HepG2 (cell line): ENCODE measurements around the gene TMEM61. TPM values are rescaled to one million over a fixed set of nuclear protein-coding genes. Genes with fewer than 3 reads are reported as not detected.

ENCODE experiments used
- ATAC-seq: fragments of 200-7000 bp; cut with Tn5 transposase; 3 replicates; pipeline ENCODE4 v1.9.1; 2020; ENCODE audit warnings: mild to moderate bottlenecking, moderate library complexity
- BruUV-seq: library from RNA; stranded (reverse); fragments of 400-500 nt; replicated peaks from 2 replicates; lab custom pipeline; 2021; lab: Mats Ljungman, UMichigan
- CTCF ChIA-PET: fragments of 300-600 bp; formaldehyde crosslinking; extraction: SDS; loops from one replicate; lab custom pipeline; 2021; ENCODE audit warnings: low total read pairs, inconsistent platforms, low intra/inter-chr PET ratio; lab: Yijun Ruan, JAX
- POLR2A ChIA-PET: fragments of 350-600 bp; sonication (Branson Sonifier 250); formaldehyde crosslinking; loops from one replicate; lab custom pipeline; 2020; ENCODE audit warnings: antibody characterized with exemption, inconsistent platforms; lab: Yijun Ruan, JAX
- DNase-seq: peaks from one replicate; pipeline ENCODE4 v3.0.0-alpha.2; 2015; ENCODE audit warnings: low spot score
- FAIRE-seq: peaks from 3 replicates; lab custom pipeline; 2011; peaks lifted over from hg19 to GRCh38; lab: Jason Lieb, UNC
- H2AFZ ChIP-seq: one replicate; pipeline ENCODE4 v1.6.1; 2011; ENCODE audit warnings: low read length, inconsistent platforms
- H3K27ac ChIP-seq: fragments of 300-600 bp; 3 replicates; pipeline ENCODE4 v1.8.0; 2011; ENCODE audit warnings: mixed run types, mild to moderate bottlenecking, mixed read lengths, low read length, inconsistent platforms; ENCODE audit not compliant: insufficient read depth; ENCODE audit errors: extremely low read length
- H3K27me3 ChIP-seq, 2 experiments: fragments of 200-600 bp in 1 of 2; 2 replicates in 1 of 2; 3 replicates in 1 of 2; pipeline versions ENCODE4 v1.6.0 to v1.8.0; 2011; ENCODE audit warnings: low read length in 2 of 2, mild to moderate bottlenecking in 2 of 2, moderate library complexity in 2 of 2, inconsistent platforms in 1 of 2; ENCODE audit not compliant: insufficient read depth in 2 of 2, control insufficient read depth in 1 of 2
- H3K36me3 ChIP-seq, 2 experiments: fragments of 200-600 bp in 1 of 2; replicated peaks in 1 of 2; 2 replicates in 1 of 2; 3 replicates in 1 of 2; pipeline versions ENCODE4 v1.5.1 to v1.8.0; 2011; ENCODE audit warnings: low read length in 2 of 2, inconsistent platforms in 1 of 2; ENCODE audit not compliant: insufficient read depth in 2 of 2, control insufficient read depth in 1 of 2
- H3K4me1 ChIP-seq: 2 replicates; pipeline ENCODE4 v1.5.1; 2012; ENCODE audit warnings: low read length, inconsistent platforms; ENCODE audit not compliant: insufficient read depth
- H3K4me2 ChIP-seq: 2 replicates; pipeline ENCODE4 v1.6.0; 2011; ENCODE audit warnings: low read depth, low read length, inconsistent platforms
- H3K4me3 ChIP-seq, 3 experiments: fragments of 200-600 bp in 1 of 3; sonication (generic), shearing (Covaris generic) in 1 of 3; replicated peaks in 1 of 3; 2 replicates each; pipeline ENCODE4 v1.5.1; 2011 to 2016; ENCODE audit warnings: low read length in 3 of 3, inconsistent platforms in 2 of 3, low read depth in 2 of 3, mild to moderate bottlenecking in 2 of 3, control low read depth in 1 of 3, mixed read lengths in 1 of 3; ENCODE audit not compliant: insufficient read depth in 1 of 3
- H3K79me2 ChIP-seq: one replicate; pipeline ENCODE4 v1.6.1; 2011; ENCODE audit warnings: low read length, inconsistent platforms; ENCODE audit not compliant: insufficient read depth
- H3K9ac ChIP-seq: 2 replicates; pipeline ENCODE4 v1.6.0; 2011; ENCODE audit warnings: mild to moderate bottlenecking, low read depth, low read length, inconsistent platforms; ENCODE audit not compliant: insufficient read depth
- H3K9me3 ChIP-seq: 2 replicates; pipeline ENCODE4 v1.5.1; 2012; ENCODE audit warnings: mild to moderate bottlenecking, low read length
- H4K20me1 ChIP-seq: 2 replicates; pipeline ENCODE4 v1.6.0; 2011; ENCODE audit warnings: inconsistent platforms, mild to moderate bottlenecking, low read length, moderate library complexity; ENCODE audit not compliant: insufficient read depth
- AHR ChIP-seq: IDR thresholded peaks from 2 replicates; pipeline ENCODE4 v1.6.1; 2018; ENCODE audit warnings: missing genetic modification reagents, missing compliant biosample characterization
- HMG20B ChIP-seq: conservative IDR thresholded peaks from 2 replicates; pipeline ENCODE4 v1.6.1; 2016; ENCODE audit warnings: missing genetic modification reagents, missing compliant biosample characterization
- PAF1 ChIP-seq: IDR thresholded peaks from 2 replicates; pipeline ENCODE4 v1.6.1; 2016; ENCODE audit warnings: missing genetic modification reagents, missing compliant biosample characterization
- SCMH1 ChIP-seq: sonication (generic); formaldehyde crosslinking; IDR thresholded peaks from 2 replicates; pipeline ENCODE4 v1.9.0; 2021; ENCODE audit warnings: missing genetic modification reagents, mild to moderate bottlenecking, borderline replicate concordance
- SMARCC2 ChIP-seq: fragments of 450-650 bp; IDR thresholded peaks from 2 replicates; pipeline ENCODE4 v1.6.1; 2017; ENCODE audit warnings: antibody characterized with exemption, mild to moderate bottlenecking
- THYN1 ChIP-seq: sonication (generic); formaldehyde crosslinking; IDR thresholded peaks from 2 replicates; pipeline ENCODE4 v1.8.1; 2023; ENCODE audit warnings: low read depth, mild to moderate bottlenecking, moderate library complexity, missing genetic modification reagents, borderline replicate concordance
- XRCC5 ChIP-seq: fragments of 200-400 bp; formaldehyde crosslinking; optimal IDR thresholded peaks from 2 replicates; pipeline ENCODE3; 2017; ENCODE audit warnings: mild to moderate bottlenecking, low read length
- ZNF331 ChIP-seq: sonication (generic); formaldehyde crosslinking; IDR thresholded peaks from 2 replicates; pipeline ENCODE4 v1.4.0; 2020; ENCODE audit warnings: missing genetic modification reagents
- ZNF33B ChIP-seq: sonication (generic); formaldehyde crosslinking; IDR thresholded peaks from 2 replicates; pipeline ENCODE4 v1.5.1; 2020; ENCODE audit warnings: mild to moderate bottlenecking, missing genetic modification reagents
- ZNF547 ChIP-seq: sonication (generic); formaldehyde crosslinking; IDR thresholded peaks from 2 replicates; pipeline ENCODE4 v1.5.1; 2020; ENCODE audit warnings: mild to moderate bottlenecking, missing genetic modification reagents
- ZNF614 ChIP-seq: IDR thresholded peaks from 2 replicates; pipeline ENCODE4 v1.6.1; 2018; ENCODE audit warnings: missing biosample characterization, missing genetic modification reagents, inconsistent platforms, borderline replicate concordance
- ZNF713 ChIP-seq: sonication (generic); formaldehyde crosslinking; IDR thresholded peaks from 2 replicates; pipeline ENCODE4 v1.4.0; 2020; ENCODE audit warnings: mild to moderate bottlenecking, missing genetic modification reagents
- WGBS: methylation state at CpG from one replicate; pipeline ENCODE4 v1.1.6; 2017; ENCODE audit warnings: low lambda C conversion rate; 5-methylcytosine and 5-hydroxymethylcytosine counted together
- in situ Hi-C: cut with HindIII; loops from 2 replicates; pipeline ENCODE4 v1.10.0; 2017; ENCODE audit warnings: low pct_unique_long_range_greater_than_20kb; ENCODE audit not compliant: extremely low pct_ligation_motif_present
- intact Hi-C: fragments of 100-400 bp; cut with micrococcal nuclease; formaldehyde crosslinking; loops from one replicate; pipeline ENCODE4 v1.10.0; 2022; ENCODE audit not compliant: unreplicated experiment
- polyA plus RNA-seq, 8 experiments: library from polyadenylated mRNA; depleted of rRNA in 3 of 8; stranded (reverse) in 7 of 8; unstranded in 1 of 8; fragments of >200 nt; fragmentation: Illumina TruSeq in 4 of 8; extraction: Trizol in 4 of 8; gene quantifications; 2 replicates each; pipeline versions ENCODE4 v1.2.1 to v1.2.3, GENCODE V29; 2011 to 2016; ENCODE audit warnings: low read depth in 4 of 8, missing spikeins in 1 of 8, mixed read lengths in 1 of 8; ENCODE audit not compliant: insufficient read depth in 1 of 8
- total RNA-seq, 5 experiments: library from RNA; depleted of rRNA; stranded (reverse); fragments of >200 nt; fragmentation: Illumina TruSeq; extraction: Trizol; gene quantifications; 2 replicates each; pipeline ENCODE4 v1.2.3, GENCODE V29; 2016; ENCODE audit warnings: low read depth in 1 of 5
- TF ChIP-seq, protein P1 (sequence below): IDR thresholded peaks from 2 replicates; pipeline ENCODE4 v1.6.1; 2018; ENCODE audit warnings: missing genetic modification reagents
- TF ChIP-seq, protein P2 (sequence below): sonication (generic); formaldehyde crosslinking; conservative IDR thresholded peaks from 2 replicates; pipeline ENCODE4 v1.4.0; 2020; ENCODE audit warnings: missing genetic modification reagents

Gene TMEM61
- total and polyA plus RNA-seq, 2 of the 13 experiments (the other 11 are each of a cell fraction or from before 2014, with no cell fraction given): not detected

DNA sequence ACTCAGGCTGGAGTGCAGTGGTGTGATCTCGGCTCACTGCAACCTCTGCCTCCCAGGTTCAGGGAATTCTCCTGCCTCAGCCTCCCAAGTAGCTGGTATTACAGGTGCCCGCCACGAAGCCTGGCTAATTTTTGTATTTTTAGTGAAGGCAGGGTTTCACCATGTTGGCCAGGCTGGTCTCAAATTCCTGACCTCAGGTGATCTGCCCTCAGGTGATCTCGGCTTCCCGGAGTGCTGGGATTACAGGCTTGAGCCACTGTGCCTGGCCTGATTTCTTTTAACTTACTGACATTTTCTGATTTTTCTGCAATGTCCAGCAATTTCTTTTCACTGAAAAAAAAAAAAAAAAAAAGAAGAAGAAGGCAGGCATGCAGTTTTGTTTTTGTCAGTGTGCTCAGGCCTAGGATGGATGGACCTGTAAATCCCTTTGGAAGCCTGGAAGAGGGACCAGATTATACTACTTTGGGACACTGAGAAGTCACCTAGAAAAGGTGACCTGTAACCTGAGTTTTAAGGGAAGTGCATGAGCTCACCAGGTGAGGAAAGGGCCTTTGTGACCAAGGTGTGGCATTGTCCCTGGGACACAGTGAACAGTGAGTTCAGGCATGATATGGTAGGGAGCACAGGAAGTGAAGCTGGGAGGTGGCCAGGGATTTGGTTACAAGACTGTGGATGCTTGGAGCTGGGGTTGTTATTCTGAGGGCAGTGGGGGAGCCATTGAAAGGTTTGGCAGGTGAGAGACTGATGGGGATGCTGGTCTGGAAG, 2.7 kb upstream of the TMEM61 start:
- WGBS: 0% methylated on average over 2 of the region's 5 CpGs
- H4K20me1 ChIP-seq: no peaks in the 10 kb centered on the region
- in situ Hi-C loops (no loop called here), intact Hi-C loops (no loop called here)
- TF ChIP-seq THYN1 (CRISPR knock-in tag): no peak
- TF ChIP-seq, protein P1, sequence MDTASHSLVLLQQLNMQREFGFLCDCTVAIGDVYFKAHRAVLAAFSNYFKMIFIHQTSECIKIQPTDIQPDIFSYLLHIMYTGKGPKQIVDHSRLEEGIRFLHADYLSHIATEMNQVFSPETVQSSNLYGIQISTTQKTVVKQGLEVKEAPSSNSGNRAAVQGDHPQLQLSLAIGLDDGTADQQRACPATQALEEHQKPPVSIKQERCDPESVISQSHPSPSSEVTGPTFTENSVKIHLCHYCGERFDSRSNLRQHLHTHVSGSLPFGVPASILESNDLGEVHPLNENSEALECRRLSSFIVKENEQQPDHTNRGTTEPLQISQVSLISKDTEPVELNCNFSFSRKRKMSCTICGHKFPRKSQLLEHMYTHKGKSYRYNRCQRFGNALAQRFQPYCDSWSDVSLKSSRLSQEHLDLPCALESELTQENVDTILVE (CRISPR knock-in tag): no peak
- no peak for TF ChIP-seq ZNF331 (CRISPR knock-in tag)
- FAIRE-seq: no peak
- H3K79me2 ChIP-seq: no peaks in the 10 kb centered on the region
- no peak for ATAC-seq
- H2AFZ ChIP-seq: no peak overlapping the region
- no peak overlapping the region for H3K4me3 ChIP-seq
- H3K4me1 ChIP-seq: peaks cover 15% of the 10 kb centered on the region
- no peak for DNase-seq
- H3K36me3 ChIP-seq: no peaks in the 10 kb centered on the region
- peaks cover 9 to 53% of the 10 kb centered on the region in 2 experiments for H3K27me3 ChIP-seq
- H3K4me2 ChIP-seq: no peak overlapping the region
- H3K9me3 ChIP-seq: no peaks in the 10 kb centered on the region
- ChIA-PET CTCF (no interaction called here), POLR2A (no interaction called here)
- no TSS peak for BruUV-seq
- no peak overlapping the region for H3K9ac ChIP-seq
- H3K27ac ChIP-seq: no peak overlapping the region

DNA sequence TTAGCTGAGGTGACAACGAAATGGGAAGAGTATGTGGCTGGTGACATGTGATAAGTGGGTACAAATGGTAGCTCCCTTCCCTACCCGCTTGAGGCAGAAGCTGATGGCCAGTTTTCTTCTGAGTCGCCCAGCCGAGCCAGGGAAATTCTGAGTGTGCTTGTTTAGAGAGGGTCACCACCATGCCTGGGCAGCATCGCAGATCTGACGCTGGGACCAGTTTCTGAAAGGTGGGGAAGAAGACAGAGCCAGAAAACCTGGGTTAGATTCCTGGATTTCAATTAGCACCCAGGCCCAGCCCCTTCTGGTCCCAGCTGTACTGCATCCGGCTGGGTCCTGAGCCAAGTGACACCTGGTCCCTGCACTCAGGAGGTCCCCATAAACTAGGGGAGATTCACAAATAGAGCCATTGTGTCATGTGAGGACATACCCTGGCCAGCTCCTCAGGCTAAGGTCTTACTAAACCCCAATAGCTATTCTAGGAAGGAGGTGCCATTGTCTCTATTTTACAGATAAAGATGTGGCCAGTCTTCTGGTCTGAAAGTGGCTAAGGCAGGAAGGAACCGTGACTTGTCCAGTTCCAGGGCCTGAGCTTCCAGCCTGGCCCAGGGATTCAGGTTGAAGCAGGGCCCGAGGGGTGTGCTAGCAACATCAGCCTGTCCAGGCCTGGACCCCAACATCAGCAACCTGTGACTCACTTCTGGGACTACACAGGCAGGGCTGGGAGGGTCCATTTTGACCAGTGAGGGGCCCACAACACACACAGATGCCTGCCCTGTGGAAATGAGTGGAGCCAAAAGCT, 1.7 kb upstream of the TMEM61 start:
- Histone ChIP-seq H3K9ac (no peak overlapping the region), H3K4me3 (no peak overlapping the region), H3K27ac (no peak overlapping the region), H2AFZ (no peak overlapping the region), H3K9me3 (no peaks in the 10 kb centered on the region), H3K4me2 (no peak overlapping the region), H3K27me3 (peaks cover 9 to 57% of the 10 kb centered on the region in 2 experiments), H3K36me3 (no peaks in the 10 kb centered on the region), H3K79me2 (no peaks in the 10 kb centered on the region), H4K20me1 (no peaks in the 10 kb centered on the region), H3K4me1 (peaks cover 15% of the 10 kb centered on the region)
- 43% methylated on average over 9 of the region's 9 CpGs for WGBS
- ChIA-PET CTCF (no interaction called here), POLR2A (no interaction called here)
- ATAC-seq (no peak), FAIRE-seq (no peak), DNase-seq (no peak)
- in situ Hi-C loops: no loop called here
- intact Hi-C loops: no loop called here
- BruUV-seq: no TSS peak
- TF ChIP-seq ZNF547 (no peak), PAF1 (no peak), SCMH1 (CRISPR knock-in tag) (no peak), ZNF33B (CRISPR knock-in tag) (no peak), ZNF713 (CRISPR knock-in tag) (no peak), AHR (CRISPR knock-in tag) (no peak), HMG20B (CRISPR knock-in tag) (no peak), XRCC5 (no peak), SMARCC2 (no peak), ZNF614 (CRISPR knock-in tag) (no peak)
- TF ChIP-seq, protein P2, sequence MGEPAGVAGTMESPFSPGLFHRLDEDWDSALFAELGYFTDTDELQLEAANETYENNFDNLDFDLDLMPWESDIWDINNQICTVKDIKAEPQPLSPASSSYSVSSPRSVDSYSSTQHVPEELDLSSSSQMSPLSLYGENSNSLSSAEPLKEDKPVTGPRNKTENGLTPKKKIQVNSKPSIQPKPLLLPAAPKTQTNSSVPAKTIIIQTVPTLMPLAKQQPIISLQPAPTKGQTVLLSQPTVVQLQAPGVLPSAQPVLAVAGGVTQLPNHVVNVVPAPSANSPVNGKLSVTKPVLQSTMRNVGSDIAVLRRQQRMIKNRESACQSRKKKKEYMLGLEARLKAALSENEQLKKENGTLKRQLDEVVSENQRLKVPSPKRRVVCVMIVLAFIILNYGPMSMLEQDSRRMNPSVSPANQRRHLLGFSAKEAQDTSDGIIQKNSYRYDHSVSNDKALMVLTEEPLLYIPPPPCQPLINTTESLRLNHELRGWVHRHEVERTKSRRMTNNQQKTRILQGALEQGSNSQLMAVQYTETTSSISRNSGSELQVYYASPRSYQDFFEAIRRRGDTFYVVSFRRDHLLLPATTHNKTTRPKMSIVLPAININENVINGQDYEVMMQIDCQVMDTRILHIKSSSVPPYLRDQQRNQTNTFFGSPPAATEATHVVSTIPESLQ (CRISPR knock-in tag): no peak
